ENCODE measurements around the gene TNK1.

TNK1 gene

GRCh38 chr17:7391307-7391706 is 10.4 kb downstream of the TNK1 start:
- H3K4me3 ChIP-seq (ENCODE audit: severe bottlenecking) = no peak overlapping the region
- H3K4me1 ChIP-seq (ENCODE audit: insufficient read depth, poor library complexity, severe bottlenecking) = no peaks in the 10 kb centered on the region
- no peak for DNase-seq (ENCODE audit: low spot score)
- ATAC-seq (ENCODE audit: low read depth) = no peak
- H3K36me3 ChIP-seq (ENCODE audit: low read depth) = peaks cover 50% of the 10 kb centered on the region
- no peak overlapping the region for H3K27ac ChIP-seq (ENCODE audit: poor library complexity, severe bottlenecking)
- no peaks in the 10 kb centered on the region for H3K27me3 ChIP-seq (ENCODE audit: insufficient read depth, poor library complexity, severe bottlenecking)
- TF ChIP-seq, protein P1, sequence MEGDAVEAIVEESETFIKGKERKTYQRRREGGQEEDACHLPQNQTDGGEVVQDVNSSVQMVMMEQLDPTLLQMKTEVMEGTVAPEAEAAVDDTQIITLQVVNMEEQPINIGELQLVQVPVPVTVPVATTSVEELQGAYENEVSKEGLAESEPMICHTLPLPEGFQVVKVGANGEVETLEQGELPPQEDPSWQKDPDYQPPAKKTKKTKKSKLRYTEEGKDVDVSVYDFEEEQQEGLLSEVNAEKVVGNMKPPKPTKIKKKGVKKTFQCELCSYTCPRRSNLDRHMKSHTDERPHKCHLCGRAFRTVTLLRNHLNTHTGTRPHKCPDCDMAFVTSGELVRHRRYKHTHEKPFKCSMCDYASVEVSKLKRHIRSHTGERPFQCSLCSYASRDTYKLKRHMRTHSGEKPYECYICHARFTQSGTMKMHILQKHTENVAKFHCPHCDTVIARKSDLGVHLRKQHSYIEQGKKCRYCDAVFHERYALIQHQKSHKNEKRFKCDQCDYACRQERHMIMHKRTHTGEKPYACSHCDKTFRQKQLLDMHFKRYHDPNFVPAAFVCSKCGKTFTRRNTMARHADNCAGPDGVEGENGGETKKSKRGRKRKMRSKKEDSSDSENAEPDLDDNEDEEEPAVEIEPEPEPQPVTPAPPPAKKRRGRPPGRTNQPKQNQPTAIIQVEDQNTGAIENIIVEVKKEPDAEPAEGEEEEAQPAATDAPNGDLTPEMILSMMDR (IDR thresholded peaks at IDR 0.05; ENCODE audit: poor library complexity, severe bottlenecking) = no peak
- no peaks in the 10 kb centered on the region for H3K9me3 ChIP-seq (ENCODE audit: severe bottlenecking)

DNA sequence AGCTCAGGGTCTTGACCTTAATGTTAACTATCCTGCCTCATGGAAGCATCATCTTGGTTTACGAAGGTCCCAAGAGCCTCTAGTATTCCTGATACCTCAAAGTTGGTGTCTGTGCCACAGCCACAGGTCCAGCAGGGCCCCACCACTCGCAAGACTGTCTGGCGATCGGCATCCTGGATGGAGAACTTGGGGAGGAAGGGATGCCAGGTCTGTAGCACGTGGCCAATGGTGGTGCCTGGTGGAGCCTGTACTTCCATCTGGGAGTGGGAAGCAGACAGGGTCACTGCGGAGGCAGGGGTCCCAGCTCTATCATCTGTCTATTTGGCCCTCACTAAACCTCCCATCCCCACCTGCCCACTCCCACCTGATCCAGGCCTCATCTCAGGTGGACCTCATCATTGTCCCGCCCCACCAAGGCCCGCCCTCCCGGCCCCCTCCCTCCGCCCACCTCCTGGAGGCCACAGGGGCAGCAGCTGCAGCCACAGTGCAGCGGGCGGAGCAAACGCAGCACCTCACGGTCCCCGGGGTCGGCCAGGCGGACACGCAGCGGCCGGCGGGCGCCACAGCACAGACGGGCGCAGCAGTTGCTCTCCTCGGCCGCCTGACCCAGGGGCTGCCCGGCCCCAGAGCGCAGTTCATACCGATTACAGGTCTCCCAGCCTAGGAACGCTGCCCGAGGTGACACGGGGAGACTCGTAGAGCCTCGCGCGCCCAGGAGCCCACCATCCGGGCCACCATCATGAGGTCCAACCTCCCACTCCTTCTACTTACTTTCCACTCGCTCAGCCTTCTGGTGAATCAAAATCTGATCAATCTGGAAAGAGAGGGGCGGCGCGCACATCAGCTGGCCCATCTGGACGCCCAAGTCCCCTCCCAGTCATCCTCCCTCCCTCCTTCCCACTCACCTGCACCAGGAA is 12.1 kb downstream of the TNK1 start:
- ATAC-seq (ENCODE audit: low read depth) (no peak), DNase-seq (ENCODE audit: low spot score) (peak; percentile 59)
- Histone ChIP-seq H3K27me3 (ENCODE audit: insufficient read depth, poor library complexity, severe bottlenecking) (no peaks in the 10 kb centered on the region), H3K4me1 (ENCODE audit: insufficient read depth, poor library complexity, severe bottlenecking) (no peaks in the 10 kb centered on the region), H3K36me3 (ENCODE audit: low read depth) (peaks cover 48% of the 10 kb centered on the region), H3K27ac (ENCODE audit: poor library complexity, severe bottlenecking) (peak overlapping the region; percentile 73), H3K4me3 (ENCODE audit: severe bottlenecking) (peak overlapping the region; percentile 76), H3K9me3 (ENCODE audit: severe bottlenecking) (no peaks in the 10 kb centered on the region)
- TF ChIP-seq, protein P1 (IDR thresholded peaks at IDR 0.05; ENCODE audit: poor library complexity, severe bottlenecking) = no peak

DNA sequence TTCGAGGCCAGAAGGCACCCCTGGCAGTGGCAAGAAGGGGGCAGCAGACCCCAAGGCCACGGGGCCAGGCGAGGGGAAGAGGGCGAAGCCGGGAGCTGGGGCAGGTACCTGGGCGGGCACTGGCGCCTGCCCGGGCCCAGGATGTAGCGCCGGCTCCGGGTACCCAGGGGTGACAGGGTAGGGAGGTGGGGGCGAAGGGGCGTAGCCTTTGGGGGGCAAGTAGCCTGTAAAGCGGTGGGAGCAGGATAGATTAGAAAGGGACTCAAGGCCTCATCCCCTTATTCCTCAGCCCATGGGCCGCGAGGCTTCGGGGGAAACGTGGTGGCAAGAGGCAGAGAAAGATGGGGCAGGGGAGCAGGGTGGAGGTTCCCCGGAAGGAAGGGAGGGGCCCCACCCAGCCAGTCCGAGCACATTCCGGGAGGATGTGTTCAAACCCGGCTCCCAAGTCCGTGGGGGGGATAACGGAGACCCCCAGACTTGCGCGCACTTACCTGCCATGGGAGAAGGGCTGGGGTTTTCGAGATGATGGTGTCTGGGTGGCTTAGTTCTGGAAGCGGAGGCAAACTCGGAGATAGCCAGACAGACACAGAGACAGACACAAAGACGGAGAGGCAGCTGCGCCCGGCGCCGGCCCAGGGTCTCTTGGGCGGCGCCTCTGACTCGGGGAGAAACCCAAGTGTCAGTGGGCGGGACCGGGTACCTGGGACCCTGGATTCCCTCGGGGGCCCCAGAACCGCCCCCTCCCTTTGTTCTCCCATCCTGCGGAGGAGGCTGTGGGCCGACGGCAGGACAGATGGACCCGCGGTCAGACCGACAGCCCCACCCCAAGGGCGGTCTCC is 12.9 kb downstream of the TNK1 start:
- H3K27me3 ChIP-seq (ENCODE audit: insufficient read depth, poor library complexity, severe bottlenecking) = no peaks in the 10 kb centered on the region
- H3K4me3 ChIP-seq (ENCODE audit: severe bottlenecking) = peak overlapping the region; percentile 76
- DNase-seq (ENCODE audit: low spot score) = peak; percentile 72
- peak overlapping the region; percentile 73 for H3K27ac ChIP-seq (ENCODE audit: poor library complexity, severe bottlenecking)
- H3K9me3 ChIP-seq (ENCODE audit: severe bottlenecking) = no peaks in the 10 kb centered on the region
- no peaks in the 10 kb centered on the region for H3K4me1 ChIP-seq (ENCODE audit: insufficient read depth, poor library complexity, severe bottlenecking)
- TF ChIP-seq, protein P1 (IDR thresholded peaks at IDR 0.05; ENCODE audit: poor library complexity, severe bottlenecking) = no peak
- peak; percentile 58 for ATAC-seq (ENCODE audit: low read depth)
- peaks cover 40% of the 10 kb centered on the region for H3K36me3 ChIP-seq (ENCODE audit: low read depth)

GRCh38 chr17:7394452-7395191 is 13.7 kb downstream of the TNK1 start, which contains the start of gene PLSCR3:
Gene PLSCR3 (minus strand): TSS chr17:7394525. CDS start chr17:7394110, 415 bp downstream.
- Histone ChIP-seq H3K4me3 (ENCODE audit: severe bottlenecking) (peak within 1 kb of the TSS; percentile 76), H3K27me3 (ENCODE audit: insufficient read depth, poor library complexity, severe bottlenecking) (no peaks in the 10 kb centered on the region), H3K9me3 (ENCODE audit: severe bottlenecking) (no peaks in the 10 kb centered on the region), H3K4me1 (ENCODE audit: insufficient read depth, poor library complexity, severe bottlenecking) (no peaks in the 10 kb centered on the region), H3K36me3 (ENCODE audit: low read depth) (peaks cover 32% of the 10 kb centered on the region), H3K27ac (ENCODE audit: poor library complexity, severe bottlenecking) (peak within 1 kb of the TSS; percentile 73)
- DNase-seq (ENCODE audit: low spot score) (peak; percentile 86), ATAC-seq (ENCODE audit: low read depth) (peak; percentile 79)
- TF ChIP-seq, protein P1 (IDR thresholded peaks at IDR 0.05; ENCODE audit: poor library complexity, severe bottlenecking) = no peak

Data from RWPE2 (cell line).